ENCODE data around the gene FAM184A. TPM values are rescaled to one million over a fixed set of nuclear protein-coding genes. Genes with fewer than 3 reads are reported as not detected.

Gene FAM184A
- total RNA-seq, 2 donors from 2014 or later: 205 to 216 TPM

DNA sequence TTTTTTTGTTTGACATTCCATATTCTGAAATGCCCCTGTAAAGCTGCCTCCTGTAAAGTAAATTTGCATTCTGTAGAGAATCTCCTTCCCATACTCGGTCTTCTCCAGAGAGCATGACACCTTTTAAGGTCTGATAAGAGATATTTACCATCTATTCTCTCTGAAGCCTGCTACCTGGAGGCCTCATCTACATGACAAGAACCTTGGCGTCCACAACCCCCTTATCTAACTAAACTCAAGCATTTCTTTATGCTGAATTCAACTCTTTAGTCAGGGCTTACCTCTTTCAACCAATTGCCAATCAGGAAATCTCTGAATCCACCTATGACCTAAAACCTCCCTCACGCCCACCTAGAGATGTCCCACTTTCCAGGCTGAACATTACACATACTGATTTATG is 51.6 kb downstream of the FAM184A start:
- H3K36me3 ChIP-seq (ENCODE audit: control insufficient read depth, insufficient read depth, low read length): peaks cover 43% of the 10 kb centered on the region
- H3K4me3 ChIP-seq (ENCODE audit: low read length): peak overlapping the region; percentile 70
- TF ChIP-seq, protein P1, sequence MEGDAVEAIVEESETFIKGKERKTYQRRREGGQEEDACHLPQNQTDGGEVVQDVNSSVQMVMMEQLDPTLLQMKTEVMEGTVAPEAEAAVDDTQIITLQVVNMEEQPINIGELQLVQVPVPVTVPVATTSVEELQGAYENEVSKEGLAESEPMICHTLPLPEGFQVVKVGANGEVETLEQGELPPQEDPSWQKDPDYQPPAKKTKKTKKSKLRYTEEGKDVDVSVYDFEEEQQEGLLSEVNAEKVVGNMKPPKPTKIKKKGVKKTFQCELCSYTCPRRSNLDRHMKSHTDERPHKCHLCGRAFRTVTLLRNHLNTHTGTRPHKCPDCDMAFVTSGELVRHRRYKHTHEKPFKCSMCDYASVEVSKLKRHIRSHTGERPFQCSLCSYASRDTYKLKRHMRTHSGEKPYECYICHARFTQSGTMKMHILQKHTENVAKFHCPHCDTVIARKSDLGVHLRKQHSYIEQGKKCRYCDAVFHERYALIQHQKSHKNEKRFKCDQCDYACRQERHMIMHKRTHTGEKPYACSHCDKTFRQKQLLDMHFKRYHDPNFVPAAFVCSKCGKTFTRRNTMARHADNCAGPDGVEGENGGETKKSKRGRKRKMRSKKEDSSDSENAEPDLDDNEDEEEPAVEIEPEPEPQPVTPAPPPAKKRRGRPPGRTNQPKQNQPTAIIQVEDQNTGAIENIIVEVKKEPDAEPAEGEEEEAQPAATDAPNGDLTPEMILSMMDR (conservative IDR thresholded peaks at IDR 0.05): no peak
- no peak overlapping the region for H3K27ac ChIP-seq (ENCODE audit: low read depth, low read length)
- Mint-ChIP-seq H3K27ac (peak overlapping the region; percentile 97), H3K4me1 (peaks cover 59% of the 10 kb centered on the region), H3K9me3 (no peaks in the 10 kb centered on the region), H3K27me3 (ENCODE audit: insufficient read depth) (no peaks in the 10 kb centered on the region), H3K4me3 (peak overlapping the region; percentile 33), H3K36me3 (ENCODE audit: low read depth) (peaks cover 8% of the 10 kb centered on the region)
- peaks cover 39% of the 10 kb centered on the region for H3K4me1 ChIP-seq (ENCODE audit: control insufficient read depth, insufficient read depth, low read length)
- H3K9me3 ChIP-seq (ENCODE audit: control insufficient read depth, low read length): no peaks in the 10 kb centered on the region
- WGBS, 2 experiments (ENCODE audit: insufficient coverage in 1 of 2, insufficient read length in 1 of 2): 5 to 35% methylated on average over 2 to 3 of the region's 3 CpGs
- H3K27me3 ChIP-seq (ENCODE audit: control insufficient read depth, insufficient read depth, low read length, poor library complexity, severe bottlenecking): no peaks in the 10 kb centered on the region
- H3K9ac ChIP-seq (ENCODE audit: extremely low read depth, low read length, poor library complexity, severe bottlenecking): peak overlapping the region; percentile 62
- DNase-seq: peak; percentile 66

DNA sequence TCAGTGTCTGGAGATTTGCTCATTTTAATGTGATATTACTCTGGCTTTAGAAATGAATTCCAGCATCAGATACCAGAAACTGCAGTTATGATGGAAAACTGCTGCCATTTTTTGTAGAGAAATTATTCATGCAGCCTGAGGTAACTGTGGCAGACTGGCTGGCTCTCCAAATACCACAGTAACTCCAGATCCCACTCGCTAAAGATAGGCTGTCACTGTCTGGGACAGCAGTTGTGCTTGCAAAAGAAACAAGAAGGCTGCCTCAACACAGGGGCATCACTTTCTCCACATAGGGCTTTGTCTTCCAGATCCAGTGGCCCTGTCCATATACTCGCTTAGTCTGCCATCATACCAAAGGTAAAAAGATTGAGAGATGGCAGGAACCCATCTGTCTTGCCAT is 52.7 kb downstream of the FAM184A start:
- Mint-ChIP-seq H3K27me3 (ENCODE audit: insufficient read depth) (no peaks in the 10 kb centered on the region), H3K9me3 (no peaks in the 10 kb centered on the region), H3K36me3 (ENCODE audit: low read depth) (peaks cover 18% of the 10 kb centered on the region), H3K27ac (peak overlapping the region; percentile 97), H3K4me1 (peaks cover 53% of the 10 kb centered on the region), H3K4me3 (no peak overlapping the region)
- peaks cover 44% of the 10 kb centered on the region for H3K36me3 ChIP-seq (ENCODE audit: control insufficient read depth, insufficient read depth, low read length)
- H3K9me3 ChIP-seq (ENCODE audit: control insufficient read depth, low read length): no peaks in the 10 kb centered on the region
- H3K4me3 ChIP-seq (ENCODE audit: low read length): peak overlapping the region; percentile 70
- DNase-seq: no peak
- H3K27ac ChIP-seq (ENCODE audit: low read depth, low read length): no peak overlapping the region
- peaks cover 39% of the 10 kb centered on the region for H3K4me1 ChIP-seq (ENCODE audit: control insufficient read depth, insufficient read depth, low read length)
- peak overlapping the region; percentile 2 for H3K9ac ChIP-seq (ENCODE audit: extremely low read depth, low read length, poor library complexity, severe bottlenecking)
- no peaks in the 10 kb centered on the region for H3K27me3 ChIP-seq (ENCODE audit: control insufficient read depth, insufficient read depth, low read length, poor library complexity, severe bottlenecking)
- TF ChIP-seq, protein P1 (conservative IDR thresholded peaks at IDR 0.05): no peak
- WGBS, 2 experiments (ENCODE audit: insufficient coverage in 1 of 2, insufficient read length in 1 of 2): 74 to 92% methylated on average over 2 of the region's 2 CpGs

DNA sequence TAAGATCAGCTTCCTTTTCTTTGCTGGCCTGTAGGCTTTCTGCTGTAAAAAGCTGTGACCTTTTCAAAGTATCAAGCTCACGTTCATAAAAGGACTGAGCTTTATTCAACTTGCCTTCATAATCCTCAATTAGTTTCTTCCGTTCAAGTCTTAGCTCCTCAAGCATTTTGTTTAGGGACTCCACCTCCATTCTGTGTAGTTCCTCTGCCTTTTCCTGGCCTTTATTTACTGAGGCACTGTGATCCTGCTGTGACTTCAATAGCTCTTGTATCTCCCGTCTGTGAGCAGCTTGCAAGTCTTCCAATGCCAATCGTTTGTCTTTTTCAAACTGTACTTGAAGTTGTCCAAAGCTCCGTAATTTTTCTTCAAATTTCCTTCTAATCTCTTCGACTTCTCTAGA is 54.4 kb downstream of the FAM184A start:
- H3K36me3 ChIP-seq (ENCODE audit: control insufficient read depth, insufficient read depth, low read length): peaks cover 57% of the 10 kb centered on the region
- peak overlapping the region; percentile 56 for H3K4me3 Mint-ChIP-seq
- peaks cover 11% of the 10 kb centered on the region for H3K9me3 ChIP-seq (ENCODE audit: control insufficient read depth, low read length)
- H3K4me1 Mint-ChIP-seq: peaks cover 57% of the 10 kb centered on the region
- TF ChIP-seq, protein P1 (conservative IDR thresholded peaks at IDR 0.05): no peak
- peak overlapping the region; percentile 88 for H3K4me3 ChIP-seq (ENCODE audit: low read length)
- no peaks in the 10 kb centered on the region for H3K27me3 ChIP-seq (ENCODE audit: control insufficient read depth, insufficient read depth, low read length, poor library complexity, severe bottlenecking)
- peaks cover 39% of the 10 kb centered on the region for H3K4me1 ChIP-seq (ENCODE audit: control insufficient read depth, insufficient read depth, low read length)
- H3K27me3 Mint-ChIP-seq (ENCODE audit: insufficient read depth): no peaks in the 10 kb centered on the region
- no peak overlapping the region for H3K27ac ChIP-seq (ENCODE audit: low read depth, low read length)
- H3K27ac Mint-ChIP-seq: peak overlapping the region; percentile 85
- peak; percentile 71 for DNase-seq
- peaks cover 28% of the 10 kb centered on the region for H3K36me3 Mint-ChIP-seq (ENCODE audit: low read depth)
- peak overlapping the region; percentile 81 for H3K9ac ChIP-seq (ENCODE audit: extremely low read depth, low read length, poor library complexity, severe bottlenecking)
- 19 to 27% methylated on average over 6 of the region's 6 CpGs for WGBS, 2 experiments (ENCODE audit: insufficient coverage in 1 of 2, insufficient read length in 1 of 2)
- H3K9me3 Mint-ChIP-seq: no peaks in the 10 kb centered on the region

All from endodermal cell (in vitro differentiated cells).